ENCODE data around the gene SNRNP25. TPM values are rescaled to one million over a fixed set of nuclear protein-coding genes. Genes with fewer than 3 reads are reported as not detected.

Gene SNRNP25
- total and polyA plus RNA-seq, 12 donors, result 22.6 to 51.1 (median 32.9) TPM

GRCh38 chr16:76535-77272 is 23.1 kb downstream of the SNRNP25 start:
- DNase-seq, result peak in 4 of 7 donors; percentile 51 to 63 (median 54)
- peaks cover 41 to 46% of the 10 kb centered on the region in 2 donors for H3K4me1 ChIP-seq (replicated peaks in 1 of 2)

GRCh38 chr16:77273-77806 is 23.7 kb downstream of the SNRNP25 start:
- WGBS, 4 donors, result 34 to 80% (median 51%) methylated on average over 1 to 31 of the region's 31 CpGs
- peaks cover 41 to 46% of the 10 kb centered on the region in 2 donors for H3K4me1 ChIP-seq (replicated peaks in 1 of 2)
- H3K27me3 ChIP-seq, result no peaks in the 10 kb centered on the region
- H3K27ac ChIP-seq, result peak overlapping the region in 4 of 5 donors; percentile 81 to 98 (median 90)
- intact Hi-C loops (cut with DNase I), result no loop called here
- H3K9me3 ChIP-seq (replicated peaks in 1 of 3), result no peaks in the 10 kb centered on the region
- peaks cover 0 to 11% of the 10 kb centered on the region in 2 donors for H3K36me3 ChIP-seq (replicated peaks in 1 of 2)
- TF ChIP-seq, protein P1, sequence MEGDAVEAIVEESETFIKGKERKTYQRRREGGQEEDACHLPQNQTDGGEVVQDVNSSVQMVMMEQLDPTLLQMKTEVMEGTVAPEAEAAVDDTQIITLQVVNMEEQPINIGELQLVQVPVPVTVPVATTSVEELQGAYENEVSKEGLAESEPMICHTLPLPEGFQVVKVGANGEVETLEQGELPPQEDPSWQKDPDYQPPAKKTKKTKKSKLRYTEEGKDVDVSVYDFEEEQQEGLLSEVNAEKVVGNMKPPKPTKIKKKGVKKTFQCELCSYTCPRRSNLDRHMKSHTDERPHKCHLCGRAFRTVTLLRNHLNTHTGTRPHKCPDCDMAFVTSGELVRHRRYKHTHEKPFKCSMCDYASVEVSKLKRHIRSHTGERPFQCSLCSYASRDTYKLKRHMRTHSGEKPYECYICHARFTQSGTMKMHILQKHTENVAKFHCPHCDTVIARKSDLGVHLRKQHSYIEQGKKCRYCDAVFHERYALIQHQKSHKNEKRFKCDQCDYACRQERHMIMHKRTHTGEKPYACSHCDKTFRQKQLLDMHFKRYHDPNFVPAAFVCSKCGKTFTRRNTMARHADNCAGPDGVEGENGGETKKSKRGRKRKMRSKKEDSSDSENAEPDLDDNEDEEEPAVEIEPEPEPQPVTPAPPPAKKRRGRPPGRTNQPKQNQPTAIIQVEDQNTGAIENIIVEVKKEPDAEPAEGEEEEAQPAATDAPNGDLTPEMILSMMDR (IDR thresholded peaks at IDR 0.05), result no peak
- no peak for TF ChIP-seq POLR2A (IDR thresholded peaks at IDR 0.05)
- DNase-seq, result peak in 3 of 7 donors; percentile 41 to 60 (median 49)
- peak overlapping the region in 3 of 4 donors; percentile 35 to 98 (median 67) for H3K4me3 ChIP-seq

More at GRCh38 chr16:76535-77272, 23.1 kb downstream of the SNRNP25 start:
- H3K36me3 ChIP-seq (replicated peaks in 1 of 2), result peaks cover 0 to 11% of the 10 kb centered on the region in 2 donors
- H3K9me3 ChIP-seq (replicated peaks in 1 of 3), result no peaks in the 10 kb centered on the region
- WGBS, 4 donors, result 16 to 55% (median 37%) methylated on average over 8 to 13 of the region's 13 CpGs
- H3K27me3 ChIP-seq, result no peaks in the 10 kb centered on the region
- intact Hi-C loops (cut with DNase I), result no loop called here
- H3K27ac ChIP-seq, result peak overlapping the region in 4 of 5 donors; percentile 81 to 98 (median 90)
- H3K4me3 ChIP-seq, result peak overlapping the region in 1 of 4 donors; percentile 98
- no peak for TF ChIP-seq POLR2A (IDR thresholded peaks at IDR 0.05)
- TF ChIP-seq, protein P1 (IDR thresholded peaks at IDR 0.05), result no peak

DNA sequence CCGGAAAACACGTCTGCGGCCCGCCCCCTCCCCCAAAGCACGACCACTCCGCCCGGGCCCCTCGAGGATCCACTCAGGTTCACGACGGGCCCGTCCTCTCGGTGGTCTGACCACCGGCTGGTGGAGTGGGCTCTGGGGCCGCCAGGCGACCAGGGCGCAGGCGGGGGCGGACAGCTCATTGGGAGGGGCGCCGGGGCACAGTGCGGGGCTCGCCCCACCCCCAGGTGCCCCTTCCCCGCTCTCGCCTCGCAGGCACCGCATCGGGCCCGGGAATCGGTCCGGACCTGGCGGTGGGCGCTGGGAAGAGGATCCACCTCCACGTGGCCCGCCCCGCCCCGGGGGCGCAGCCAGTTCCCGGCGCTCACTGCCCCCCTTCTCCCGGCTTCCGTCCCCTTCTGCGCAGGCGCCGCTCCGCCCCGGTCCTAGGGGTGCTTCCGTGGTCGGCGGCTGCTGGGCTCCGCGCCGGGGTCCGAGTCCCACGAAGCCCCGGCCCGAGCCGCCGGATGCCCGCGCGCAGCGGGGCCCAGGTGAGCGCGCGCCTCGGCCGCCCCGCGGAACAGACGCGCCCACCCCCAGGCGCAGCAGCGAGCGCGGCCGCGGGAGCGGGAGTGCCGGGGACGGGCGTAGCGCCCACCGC is 24.3 kb downstream of the SNRNP25 start, which contains the start of gene MPG:
Gene MPG, plus strand, starts transcription at position 419 of the 637 bp plus-strand sequence. Its CDS starts 85 bp downstream, at position 504.
- Histone ChIP-seq H3K9me3 (replicated peaks in 1 of 3) (no peaks in the 10 kb centered on the region), H3K4me1 (replicated peaks in 1 of 2) (peaks cover 37 to 41% of the 10 kb centered on the region in 2 donors), H3K27ac (peak within 1 kb of the TSS; percentile 81 to 98 (median 91)), H3K4me3 (peak within 1 kb of the TSS; percentile 44 to 98 (median 72)), H3K27me3 (no peaks in the 10 kb centered on the region), H3K36me3 (replicated peaks in 1 of 2) (peaks cover 0 to 11% of the 10 kb centered on the region in 2 donors)
- TF ChIP-seq POLR2A (IDR thresholded peaks at IDR 0.05), result peak; percentile 70 to 73
- TF ChIP-seq, protein P1 (IDR thresholded peaks at IDR 0.05), result no peak
- WGBS, 4 donors, result 0 to 5% (median 1%) methylated on average over 8 to 83 of the region's 83 CpGs; no CpG with 5 or more reads in 1 of the 4 donors
- intact Hi-C loops (cut with DNase I), result no loop called here
- DNase-seq, result peak; percentile 75 to 89 (median 83)
